SK-N-SH treated with all-trans-retinoic acid at 6 μM for 48 hours (cell line): ENCODE data around the gene ANKRD34A.

Experiments used
- ESRRG ChIP-seq: fragments of 250-450 bp; sonication (Bioruptor Pico); IDR thresholded peaks from 2 replicates; pipeline ENCODE4 v1.6.1; 2021; ENCODE audit warnings: mild to moderate bottlenecking
- OSR1 ChIP-seq: fragments of 250-450 bp; sonication (Bioruptor Pico); IDR thresholded peaks from 2 replicates; pipeline ENCODE4 v1.8.0; 2022; ENCODE audit warnings: moderate library complexity, mild to moderate bottlenecking, inconsistent platforms
- PATZ1 ChIP-seq: fragments of 250-450 bp; sonication (Bioruptor Pico); IDR thresholded peaks from 2 replicates; pipeline ENCODE4 v1.8.0; 2020; ENCODE audit warnings: mild to moderate bottlenecking, moderate library complexity, borderline replicate concordance
- RARB ChIP-seq: fragments of 250-450 bp; sonication (Bioruptor Pico); IDR thresholded peaks from 2 replicates; pipeline ENCODE4 v1.8.0; 2021; ENCODE audit warnings: mild to moderate bottlenecking, moderate library complexity
- SNAI2 ChIP-seq: fragments of 250-450 bp; sonication (Bioruptor Pico); IDR thresholded peaks from 2 replicates; pipeline ENCODE4 v1.5.0; 2020; ENCODE audit warnings: mild to moderate bottlenecking, moderate library complexity
- TCF4 ChIP-seq: fragments of 250-450 bp; sonication (Bioruptor Pico); IDR thresholded peaks from 2 replicates; pipeline ENCODE4 v1.8.0; 2021; ENCODE audit warnings: mild to moderate bottlenecking, moderate library complexity, borderline replicate concordance

- TF ChIP-seq PATZ1 (CRISPR knock-in tag) = no peak
- no peak for TF ChIP-seq TCF4 (CRISPR knock-in tag)
- TF ChIP-seq ESRRG (CRISPR knock-in tag) = no peak
- TF ChIP-seq RARB (CRISPR knock-in tag) = no peak
- TF ChIP-seq SNAI2 = no peak
- no peak for TF ChIP-seq OSR1
These were observed 8.0 kb downstream of the ANKRD34A start for GRCh38 chr1:145956361-145956760.
